Transverse colon (tissue), 3 donors: ENCODE data around the gene CHERP.

Source experiments
- CTCF ChIP-seq, 5 experiments: fragments of 200-600 bp in 3 of 5; fragments of 450-650 bp in 2 of 5; sonication (generic) in 3 of 5; IDR thresholded peaks; 1 replicate in 2 of 5; 2 replicates in 3 of 5; pipeline ENCODE4 v1.5.1; 2016 to 2017; ENCODE audit warnings: antibody characterized with exemption in 5 of 5, inconsistent platforms in 3 of 5, mild to moderate bottlenecking in 2 of 5, moderate library complexity in 1 of 5
- EP300 ChIP-seq: sonication (generic); formaldehyde crosslinking; IDR thresholded peaks from one replicate; pipeline ENCODE4 v1.6.1; 2017; ENCODE audit warnings: antibody characterized with exemption, low read depth
- POLR2A ChIP-seq: fragments of 450-650 bp; IDR thresholded peaks from one replicate; pipeline ENCODE4 v1.6.1; 2016; ENCODE audit warnings: antibody characterized with exemption, mild to moderate bottlenecking, moderate library complexity

- TF ChIP-seq CTCF (IDR thresholded peaks at IDR 0.05), result no peak
- TF ChIP-seq EP300, result no peak
- TF ChIP-seq POLR2A, result no peak
Measured at GRCh38 chr19:16571822-16572331, 29.6 kb upstream of the CHERP start.
